ENCODE data around the gene NXPH3.

- TF ChIP-seq CTCF (IDR thresholded peaks at IDR 0.05; ENCODE audit: low read depth, low read length) = no peak
- TF ChIP-seq EZH2phosphoT487 (IDR thresholded peaks at IDR 0.05; ENCODE audit: low read depth) = no peak
These were observed 28.7 kb downstream of the NXPH3 start for GRCh38 chr17:49604314-49604869.
